GM21529 (cell line): ENCODE measurements around the gene NUDT13.

Source experiments
- ATAC-seq: cut with Tn5 transposase; IDR thresholded peaks from one replicate; pipeline ENCODE4 v1.9.1; 2021; ENCODE audit not compliant: unreplicated experiment

Gene NUDT13

DNA sequence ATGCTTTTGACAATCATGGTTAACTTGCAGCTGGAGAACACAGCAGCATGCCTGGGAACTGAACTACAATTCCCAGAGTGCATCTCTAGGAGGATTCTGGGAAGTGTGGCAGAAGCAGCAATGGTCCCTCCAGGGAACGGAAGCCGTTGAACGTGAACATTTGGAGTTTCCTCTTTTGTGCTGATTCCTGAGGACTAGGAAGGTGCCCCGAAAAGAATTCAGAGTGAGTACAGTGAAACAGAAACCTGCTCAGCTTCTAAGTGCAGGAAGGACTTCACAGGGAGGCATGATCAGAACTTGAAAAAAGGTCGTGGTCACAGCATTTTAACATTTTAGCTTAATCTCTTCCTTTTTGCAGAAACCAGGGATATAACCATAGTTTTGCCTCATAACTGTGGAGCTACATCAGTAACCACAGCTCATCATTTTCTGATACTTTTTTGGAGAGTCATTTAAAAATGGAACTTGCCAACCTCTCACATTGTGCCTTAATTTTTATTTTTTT is at the start of gene NUDT13:
TSS of gene NUDT13 (plus strand) at position 111 of the 505 bp plus-strand sequence. CDS start 3,911 bp downstream, outside the sequence.
- no peak for ATAC-seq

DNA sequence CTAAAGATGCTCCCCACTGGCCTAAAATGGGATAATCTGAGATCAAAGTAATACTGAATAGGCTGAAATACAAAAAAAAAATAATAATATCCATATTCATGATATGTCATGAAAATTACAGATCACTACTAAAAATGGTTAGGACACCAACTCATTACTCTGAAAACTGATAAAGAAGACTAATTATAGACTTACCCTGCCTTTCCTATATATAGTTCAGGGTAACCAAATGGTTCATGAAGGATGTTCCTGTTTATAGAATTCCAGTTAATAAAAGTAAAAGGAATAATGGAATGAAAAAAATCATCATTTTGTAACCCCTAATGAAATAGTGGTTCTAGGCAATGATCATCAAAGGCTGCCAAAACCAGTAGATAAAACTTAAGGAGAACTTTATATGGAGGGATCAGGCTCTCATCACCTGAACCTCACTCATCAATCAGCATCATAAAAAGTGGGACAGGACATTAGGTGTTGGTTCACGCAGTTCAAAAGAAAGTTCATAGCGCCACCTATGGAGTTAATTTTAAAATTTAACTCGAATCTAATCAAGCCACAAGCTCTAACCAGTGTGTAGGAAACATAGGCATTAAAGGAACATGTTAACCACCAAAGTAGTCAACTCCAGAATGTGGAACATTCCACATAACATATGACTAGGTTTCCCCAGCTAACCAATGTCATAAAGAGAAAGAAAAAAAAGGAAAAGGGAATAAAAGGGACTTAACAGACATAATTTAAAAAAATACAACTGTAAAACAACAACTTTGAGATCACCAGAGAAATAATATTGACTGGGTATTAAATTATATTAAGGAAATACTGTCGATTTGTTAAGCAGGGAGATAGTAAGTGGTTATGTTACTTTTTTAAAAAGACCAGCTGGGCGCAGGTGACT is 49.3 kb upstream of the NUDT13 start:
- ATAC-seq, result no peak

DNA sequence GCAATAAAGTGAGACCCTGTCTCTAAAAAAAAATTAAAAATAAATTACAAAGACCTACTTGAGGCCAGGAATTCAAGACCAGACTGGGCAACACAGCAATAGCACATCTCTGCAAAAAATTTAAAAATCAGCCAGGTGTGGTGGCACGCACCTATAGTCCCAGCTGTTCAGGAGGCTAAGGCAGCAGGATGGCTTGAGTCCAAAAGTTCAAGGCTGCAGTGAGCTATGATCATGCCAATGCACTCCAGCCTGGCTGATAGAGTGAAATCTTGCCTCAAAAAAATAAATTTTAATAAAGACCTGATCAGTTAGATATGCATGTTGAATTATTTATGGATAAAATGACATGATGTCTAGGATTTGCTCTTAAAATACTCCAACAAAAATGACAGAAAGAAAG is 48.5 kb upstream of the NUDT13 start:
- ATAC-seq, result no peak

DNA sequence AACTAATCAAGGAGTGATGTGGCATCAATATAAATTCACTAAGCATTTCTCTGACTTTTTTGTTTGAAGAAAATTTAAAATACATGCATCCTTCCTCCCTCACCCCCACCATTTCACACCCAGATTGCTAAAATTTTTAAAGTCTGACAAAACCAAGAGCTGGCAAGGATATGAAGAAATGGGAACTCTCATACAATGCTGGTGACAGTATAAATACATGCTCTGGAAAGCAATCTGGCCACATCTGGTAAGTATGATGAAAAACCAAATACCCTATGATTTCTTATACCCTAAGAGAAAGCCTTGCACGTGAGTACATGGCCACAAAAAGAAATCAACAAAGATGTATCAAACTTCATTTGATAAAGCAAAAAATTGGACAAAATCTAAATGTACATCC is 44.8 kb upstream of the NUDT13 start:
- no peak for ATAC-seq

DNA sequence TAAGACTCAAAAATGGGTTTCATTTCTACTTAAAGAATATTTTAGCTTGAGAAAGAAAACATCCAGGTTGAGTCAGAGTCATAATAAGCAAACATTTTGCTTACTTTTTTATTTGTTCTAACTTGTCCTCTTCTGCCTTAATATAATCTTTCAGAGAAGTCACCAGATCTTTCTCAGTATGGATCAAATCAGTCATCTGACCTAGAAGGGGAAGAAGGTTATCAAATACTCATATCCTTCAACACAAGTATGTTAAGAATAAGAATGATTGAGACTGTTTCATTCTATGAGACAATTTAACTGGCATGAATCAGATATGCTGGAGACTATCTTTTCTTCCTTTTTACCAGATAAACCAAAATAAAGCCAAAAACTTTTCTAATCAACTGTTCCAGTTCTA is 36.6 kb upstream of the NUDT13 start:
- no peak for ATAC-seq

DNA sequence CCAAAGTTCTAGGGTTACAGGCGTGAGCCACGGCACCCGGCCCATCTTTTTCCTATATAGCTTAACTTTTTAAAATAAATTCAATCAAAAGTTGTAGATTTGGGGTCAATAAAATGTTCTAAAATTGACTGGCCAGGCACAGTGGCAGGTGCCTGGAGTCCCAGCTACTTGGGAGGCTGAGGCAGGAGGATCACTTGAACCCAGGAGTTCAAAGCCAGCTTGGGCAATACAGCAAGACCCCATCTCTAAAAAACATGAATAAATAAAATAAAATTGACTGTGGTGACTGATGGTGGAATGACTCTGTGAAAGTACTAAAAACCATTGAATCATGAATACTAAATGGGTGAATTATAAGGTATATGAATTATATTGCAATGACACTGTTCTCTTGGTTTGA is 34.4 kb upstream of the NUDT13 start:
- no peak for ATAC-seq

DNA sequence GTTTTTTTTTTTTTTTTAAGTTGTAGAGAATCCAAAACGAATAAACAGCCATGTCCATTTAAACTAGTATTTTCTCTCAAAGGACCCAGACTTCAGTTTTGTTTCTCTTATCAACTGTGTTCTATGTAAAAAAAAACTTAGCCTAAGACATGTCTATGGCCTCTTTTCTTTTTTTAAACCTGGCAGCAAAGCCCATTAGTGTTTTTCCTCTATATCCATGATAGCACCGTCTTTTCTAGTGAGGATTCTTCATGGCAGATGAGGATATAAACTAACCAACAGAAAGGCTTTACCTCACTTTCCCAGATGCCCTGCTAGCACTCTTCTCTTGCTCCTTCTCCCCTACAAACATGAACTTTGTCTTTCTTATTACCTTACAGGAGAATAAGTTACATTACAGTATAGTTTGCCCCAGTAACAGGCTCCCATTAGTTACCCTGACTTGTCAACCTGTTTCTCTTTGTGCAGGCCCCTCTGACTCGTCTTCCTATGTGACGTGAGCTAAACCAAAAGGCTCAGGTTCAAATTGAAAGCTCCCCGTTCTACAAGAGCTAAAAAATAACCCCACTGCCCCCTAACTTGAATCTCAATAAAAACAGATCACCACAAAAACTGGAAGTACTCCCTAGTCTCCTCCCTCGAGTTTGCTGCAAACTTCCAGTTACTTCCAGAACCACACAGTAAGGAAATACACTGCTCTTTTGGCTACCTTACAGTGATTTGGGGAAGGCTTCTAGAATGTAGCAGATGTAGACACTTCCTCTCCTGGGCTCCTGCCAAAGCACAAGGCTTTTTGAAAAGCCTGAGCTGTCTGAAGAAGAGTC is 33.7 kb upstream of the NUDT13 start:
- ATAC-seq, result no peak

DNA sequence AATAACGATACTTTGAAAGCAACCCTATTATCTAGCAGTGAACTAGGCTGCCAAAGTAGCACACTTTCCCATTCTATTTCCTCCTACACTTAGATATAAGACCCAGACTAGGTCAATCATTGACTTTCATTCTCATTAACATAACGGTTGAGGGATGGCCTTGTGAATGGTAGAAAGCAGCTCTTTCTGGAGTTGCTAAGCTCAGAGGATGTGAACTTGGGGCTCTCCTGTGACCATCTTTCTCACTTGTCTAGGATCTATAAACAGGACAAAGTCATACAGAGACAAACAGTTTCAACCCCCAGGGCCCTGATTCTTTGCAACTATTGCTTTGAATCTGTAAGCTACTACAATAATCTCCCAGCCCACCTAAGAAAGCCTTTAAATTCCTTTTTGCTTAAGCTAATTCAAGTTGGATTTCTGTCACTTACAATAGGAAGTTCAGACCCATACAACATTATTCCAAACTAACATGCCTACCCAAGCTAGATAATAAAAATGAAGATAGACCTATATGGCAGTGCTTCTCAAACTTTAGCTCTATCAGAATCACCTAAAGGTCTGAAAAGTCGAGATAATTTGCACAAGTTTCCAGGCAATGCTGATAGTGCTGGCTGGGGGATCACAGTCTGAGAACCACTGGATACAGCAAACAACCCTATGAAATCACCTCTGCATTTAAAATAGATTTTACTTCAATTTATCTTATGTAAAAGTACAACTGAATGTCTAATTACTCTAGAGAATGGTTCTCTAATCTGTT is 30.3 kb upstream of the NUDT13 start:
- no peak for ATAC-seq

DNA sequence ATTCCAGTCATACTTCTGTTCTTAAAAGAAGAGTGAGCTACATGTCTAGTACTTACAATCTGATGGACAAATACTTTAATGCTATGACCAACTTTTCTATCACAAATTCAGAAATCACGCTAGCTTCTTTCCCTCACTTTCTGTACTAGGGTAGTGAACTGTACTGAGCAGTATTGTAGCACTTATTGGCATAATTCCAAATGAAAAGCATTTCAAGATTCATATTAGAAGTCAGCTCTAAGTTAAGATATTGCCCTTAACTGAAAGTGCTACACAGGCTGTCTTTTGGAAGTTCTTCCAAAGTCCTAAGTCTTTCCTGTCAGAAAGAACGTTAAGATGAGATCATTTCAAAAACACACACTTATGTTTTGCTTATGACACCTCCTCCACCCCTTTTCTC is 27.0 kb upstream of the NUDT13 start:
- ATAC-seq, result no peak

DNA sequence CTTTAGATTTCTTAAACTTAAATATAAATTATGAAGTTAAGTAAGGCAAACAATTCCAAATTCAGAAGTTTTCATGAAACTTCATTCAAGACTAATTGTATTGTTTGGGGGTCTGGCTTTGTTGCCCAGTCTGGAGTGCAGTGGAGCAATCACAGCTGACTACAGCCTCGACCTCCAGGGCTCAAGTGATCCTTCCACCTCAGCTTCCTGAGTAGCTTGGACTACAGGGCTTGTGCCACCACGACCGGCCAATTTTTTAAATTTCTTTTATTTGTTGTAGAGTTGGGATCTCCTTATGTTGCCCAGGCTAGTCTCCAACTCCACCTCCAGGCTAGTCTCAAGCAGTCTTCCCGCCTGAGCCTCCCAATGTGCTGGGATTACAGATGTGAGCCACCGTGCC is 26.0 kb upstream of the NUDT13 start:
- no peak for ATAC-seq

DNA sequence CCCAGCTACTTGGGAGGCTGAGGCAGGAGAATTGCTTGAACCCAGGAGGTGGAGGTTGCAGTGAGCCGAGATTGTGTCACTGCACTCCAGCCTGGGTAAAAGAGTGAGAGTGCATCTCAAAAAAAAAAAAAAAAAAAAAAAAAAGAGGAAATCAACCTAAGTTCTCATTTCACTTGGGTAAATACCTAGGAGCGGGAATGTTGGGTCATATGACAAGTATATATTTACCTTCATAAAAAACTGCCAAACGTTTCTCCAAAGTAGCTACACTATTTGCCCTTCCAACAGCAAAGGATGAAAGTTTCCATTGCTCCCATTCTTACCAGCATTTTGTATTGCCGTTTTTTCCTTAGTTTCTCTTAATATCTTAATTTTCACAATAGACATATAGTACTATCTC is 23.4 kb upstream of the NUDT13 start:
- no peak for ATAC-seq

DNA sequence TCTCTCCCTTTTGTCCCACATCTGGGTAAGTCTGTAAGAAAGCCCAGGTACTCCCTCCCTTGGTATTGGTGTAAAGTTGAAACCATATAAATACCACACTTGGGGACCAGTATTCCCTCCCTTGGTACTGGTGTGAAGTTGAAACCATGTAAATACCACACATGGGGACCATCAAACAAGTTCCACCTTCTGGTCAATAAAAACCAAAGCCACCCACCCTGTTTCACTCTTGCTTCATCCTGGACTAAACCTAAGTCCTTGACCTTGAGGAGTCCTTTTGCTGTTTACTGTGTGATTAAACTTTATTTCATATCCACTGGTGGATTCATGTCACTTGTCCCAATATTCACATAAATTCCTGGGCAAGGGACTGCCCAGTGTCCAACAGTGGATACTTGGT is 22.0 kb upstream of the NUDT13 start:
- ATAC-seq, result no peak

DNA sequence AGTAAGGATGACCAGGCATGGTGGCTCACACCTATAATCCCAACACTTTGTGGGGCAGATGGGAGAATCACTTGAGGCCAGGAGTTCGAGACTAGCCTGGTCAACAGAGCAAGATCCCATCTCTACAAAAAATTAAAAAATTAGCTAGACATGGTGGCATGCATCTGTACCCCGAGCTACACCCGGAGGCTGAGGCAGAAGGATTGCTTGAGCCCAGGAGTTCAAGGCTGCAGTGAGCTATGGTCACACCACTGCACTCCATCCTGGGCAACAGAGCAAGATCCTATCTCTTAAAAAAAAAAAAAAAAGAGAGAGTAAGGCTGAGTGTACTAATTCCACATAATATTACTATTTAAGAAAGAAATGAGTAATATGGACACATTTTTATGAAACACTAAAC is 17.4 kb upstream of the NUDT13 start:
- no peak for ATAC-seq

DNA sequence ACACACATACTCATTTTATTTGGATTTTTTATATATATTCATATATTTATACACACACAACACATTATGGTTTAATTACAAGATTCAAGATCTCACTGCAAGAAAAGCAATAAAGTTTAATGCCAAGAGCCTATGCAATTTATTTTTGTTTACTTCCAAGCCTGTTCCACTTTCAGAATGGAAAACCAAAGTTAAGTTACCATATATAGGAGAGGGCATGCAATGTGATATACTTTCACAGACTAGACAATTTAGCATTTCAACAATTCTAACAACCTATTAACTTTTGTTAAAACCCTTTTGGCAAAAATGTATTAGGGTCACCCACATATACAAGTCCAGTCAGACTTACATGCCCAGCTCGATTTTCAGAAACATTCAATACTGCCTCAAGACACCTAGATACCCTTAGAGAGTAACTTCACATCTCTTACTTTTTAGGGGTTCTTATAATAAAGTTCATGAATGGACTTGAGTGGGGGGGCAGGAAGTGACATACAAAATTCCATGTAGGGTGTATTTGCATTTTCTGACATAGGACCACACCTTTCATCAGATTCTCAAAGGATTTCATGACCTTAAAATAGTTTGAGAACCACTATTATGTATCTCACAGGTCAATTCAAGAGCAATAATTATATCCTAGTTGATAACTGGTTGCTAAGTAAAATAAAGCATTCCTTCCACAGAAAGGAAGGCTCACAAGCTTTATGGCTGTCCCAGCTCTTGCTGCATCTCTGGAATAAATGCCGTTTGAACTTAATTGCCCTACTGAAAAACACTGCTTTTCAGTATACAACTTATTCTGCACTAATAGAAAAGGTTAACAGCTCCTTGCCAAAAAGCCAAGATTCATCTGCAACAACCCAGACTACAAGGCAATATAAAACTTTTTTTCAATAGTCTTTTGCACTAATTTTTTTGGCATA is 16.1 kb upstream of the NUDT13 start:
- no peak for ATAC-seq

DNA sequence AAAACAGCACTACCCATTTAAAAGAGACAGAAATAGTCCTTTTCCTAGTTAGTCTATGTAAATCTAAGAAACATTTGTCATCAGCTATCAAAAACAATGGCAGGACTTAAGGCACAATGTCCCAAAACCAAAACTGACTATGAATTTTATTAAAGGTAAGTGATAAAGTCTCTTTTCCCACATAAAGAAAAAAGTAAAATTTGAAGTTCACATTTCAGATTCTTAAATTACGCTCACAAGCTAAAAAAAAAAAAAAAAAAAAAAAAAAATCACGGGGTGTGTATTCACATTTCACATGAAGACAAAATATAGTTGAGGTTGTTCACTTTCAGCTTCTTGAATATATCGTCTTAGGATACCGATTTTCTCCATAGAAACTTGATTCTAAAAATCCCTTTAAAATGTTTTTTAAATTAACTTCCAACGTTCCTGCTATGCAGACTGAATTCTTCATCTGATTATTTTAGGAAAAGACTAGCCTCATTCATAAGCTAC is 15.2 kb upstream of the NUDT13 start:
- ATAC-seq, result no peak

DNA sequence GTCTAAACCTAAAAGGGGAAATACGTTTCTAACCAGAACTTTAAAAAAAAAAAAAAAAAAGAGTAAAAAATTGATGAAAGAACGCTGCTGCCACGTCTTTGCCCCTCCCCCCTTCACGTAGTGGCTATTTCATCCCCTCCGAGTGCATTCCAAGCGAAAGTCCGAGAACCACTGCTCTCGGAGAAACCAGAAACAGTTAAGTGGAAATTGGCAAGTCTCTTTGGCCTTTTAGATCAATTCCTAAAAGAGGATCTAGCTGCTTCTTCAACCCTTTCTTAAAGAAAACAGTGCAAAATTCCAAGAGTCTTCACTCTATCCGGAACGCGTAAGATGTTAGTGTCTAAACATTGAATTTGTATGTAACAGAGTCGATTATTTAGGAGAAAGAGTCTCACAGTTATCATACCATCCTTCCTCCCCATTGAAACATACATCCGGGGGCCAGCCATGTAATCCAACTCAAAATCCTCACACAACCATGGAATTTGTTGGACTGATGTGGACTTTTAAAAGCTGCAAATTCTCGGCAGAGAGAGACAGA is 14.7 kb upstream of the NUDT13 start:
- ATAC-seq, result no peak

DNA sequence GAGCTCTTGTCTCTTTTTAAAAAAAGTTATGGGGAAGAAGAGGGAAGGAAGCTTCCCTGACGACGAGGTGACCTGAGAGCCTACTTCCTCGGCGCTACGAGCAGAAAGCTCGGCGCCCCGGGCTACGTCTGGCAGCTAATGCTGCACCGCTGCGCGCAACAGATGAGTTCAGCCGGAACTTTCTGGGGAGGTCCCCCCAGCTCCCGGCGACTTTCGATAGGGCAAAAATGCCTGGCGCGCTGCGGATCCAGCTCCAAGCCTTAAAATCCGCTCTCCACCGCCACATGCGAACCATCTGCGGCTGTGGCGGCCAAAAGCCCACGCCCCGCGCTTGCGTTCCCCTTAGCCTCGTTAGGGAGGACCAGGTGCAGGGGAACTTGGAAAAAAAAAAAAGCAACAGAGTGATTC is 14.2 kb upstream of the NUDT13 start:
- ATAC-seq, result peak; percentile 36

DNA sequence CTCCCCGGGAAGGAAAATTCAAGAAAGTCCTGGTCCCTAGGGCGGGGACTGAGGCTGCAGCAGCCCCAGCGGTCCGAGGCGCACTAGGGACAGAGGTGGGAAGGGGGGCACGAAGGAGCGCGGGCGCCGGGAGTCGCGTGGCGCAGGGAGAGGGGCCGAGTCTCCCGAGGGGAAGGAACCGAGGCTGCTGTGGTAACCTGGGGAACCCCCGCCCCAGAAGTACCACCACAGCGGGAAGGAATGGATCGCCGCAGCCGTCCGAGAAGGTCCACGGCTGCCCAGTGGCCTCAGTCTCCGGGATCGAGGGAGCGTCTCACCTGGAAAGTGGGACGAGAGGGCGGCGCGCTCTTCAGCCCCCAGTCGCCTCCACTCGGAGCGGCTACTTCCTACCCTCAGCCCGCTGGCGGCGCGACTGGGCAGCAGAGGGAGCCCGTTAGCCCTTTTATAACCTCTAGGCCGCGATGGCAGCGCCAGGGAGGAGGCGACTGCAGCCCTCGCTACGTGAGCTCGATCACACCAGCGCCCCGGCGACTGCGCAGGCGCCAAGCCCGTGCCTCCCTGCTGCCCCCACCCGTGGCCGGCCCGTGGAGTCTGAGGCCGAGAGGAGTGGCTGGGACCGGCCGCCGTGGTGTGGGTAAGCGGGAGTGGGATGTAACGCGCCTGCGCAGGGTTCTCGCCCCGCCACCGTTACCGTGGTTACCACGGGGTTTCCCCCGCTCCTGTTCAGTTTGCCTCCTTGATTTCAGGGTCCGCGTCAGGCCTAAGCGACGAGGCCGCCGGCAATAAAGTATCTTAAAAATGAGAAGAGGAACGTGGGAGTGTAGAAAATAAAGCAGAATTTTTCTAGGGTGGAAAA is 13.6 kb upstream of the NUDT13 start, which contains the start of gene P4HA1:
TSS of gene P4HA1 (minus strand) at position 418 of the 856 bp plus-strand sequence. CDS start 21,983 bp downstream, outside the sequence.
- peak; percentile 79 for ATAC-seq

DNA sequence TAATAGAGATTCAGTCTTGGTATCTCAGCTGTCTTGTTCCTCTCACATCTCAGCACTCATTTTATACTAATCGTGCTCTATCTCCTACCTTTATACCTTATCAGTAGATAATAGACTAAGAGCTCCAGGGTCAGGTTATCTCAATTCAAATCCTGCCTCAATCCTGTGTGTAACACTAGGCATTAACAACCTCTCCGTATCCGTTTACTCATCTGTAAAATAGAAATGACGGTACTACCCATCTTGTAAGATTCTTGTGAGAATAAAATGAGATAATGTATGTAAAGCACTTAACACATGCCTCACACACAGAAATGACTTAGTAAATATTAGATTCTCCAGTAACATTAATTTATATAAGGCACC is 13.0 kb upstream of the NUDT13 start:
- no peak for ATAC-seq
